ELR (cell line): Measurements from ENCODE around the gene MAPK8IP2.

ENCODE experiments used
- DNase-seq: peaks from one replicate; pipeline ENCODE4 v3.0.0-alpha.2; 2015; ENCODE audit warnings: low read depth

MAPK8IP2 gene

DNA sequence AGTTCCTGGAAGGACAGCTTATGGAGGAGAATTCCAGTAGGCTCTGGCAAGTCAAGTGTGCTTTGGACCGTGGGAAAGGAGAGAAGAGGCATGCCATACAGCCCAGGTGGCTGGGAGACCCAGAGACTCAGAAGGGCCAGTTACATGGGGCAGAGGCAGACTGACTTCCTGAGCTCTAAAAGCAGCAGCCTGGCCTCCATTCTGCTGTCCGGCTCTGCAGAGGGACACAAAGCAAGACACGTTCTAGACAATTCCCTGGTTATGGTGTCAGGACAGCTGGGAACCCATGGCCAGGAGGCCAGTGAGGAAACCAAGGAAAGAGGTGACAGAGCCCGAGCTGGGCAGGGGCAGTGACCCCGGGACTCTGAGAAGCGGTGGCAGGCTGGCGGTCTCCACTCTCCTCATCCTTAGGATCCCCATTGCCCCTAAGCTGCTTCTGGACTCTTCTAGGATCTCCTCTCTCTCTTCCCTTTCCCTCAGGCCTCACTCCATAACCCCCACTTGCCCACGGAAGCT lies 25.1 kb upstream of the MAPK8IP2 start:
- no peak for DNase-seq

DNA sequence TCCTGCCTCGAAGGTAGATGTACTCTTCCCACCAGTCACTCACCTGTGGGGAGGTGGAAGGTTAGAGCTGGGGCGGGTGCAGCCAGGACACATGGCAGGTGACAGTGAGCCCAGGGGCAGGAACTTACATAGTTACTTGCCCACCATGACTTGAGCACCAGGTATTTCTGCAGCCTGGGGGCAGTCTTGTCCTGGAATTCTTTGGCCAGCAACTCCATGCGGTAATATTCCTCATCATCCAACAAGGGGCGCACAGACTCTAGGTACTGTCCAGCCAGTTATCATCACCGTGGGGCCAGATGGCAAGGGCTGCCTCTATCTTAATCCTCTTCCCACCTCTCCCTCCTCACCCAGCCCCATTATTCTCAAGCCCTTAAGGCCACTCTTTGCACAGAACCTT lies 24.5 kb upstream of the MAPK8IP2 start:
- peak; percentile 75 for DNase-seq

DNA sequence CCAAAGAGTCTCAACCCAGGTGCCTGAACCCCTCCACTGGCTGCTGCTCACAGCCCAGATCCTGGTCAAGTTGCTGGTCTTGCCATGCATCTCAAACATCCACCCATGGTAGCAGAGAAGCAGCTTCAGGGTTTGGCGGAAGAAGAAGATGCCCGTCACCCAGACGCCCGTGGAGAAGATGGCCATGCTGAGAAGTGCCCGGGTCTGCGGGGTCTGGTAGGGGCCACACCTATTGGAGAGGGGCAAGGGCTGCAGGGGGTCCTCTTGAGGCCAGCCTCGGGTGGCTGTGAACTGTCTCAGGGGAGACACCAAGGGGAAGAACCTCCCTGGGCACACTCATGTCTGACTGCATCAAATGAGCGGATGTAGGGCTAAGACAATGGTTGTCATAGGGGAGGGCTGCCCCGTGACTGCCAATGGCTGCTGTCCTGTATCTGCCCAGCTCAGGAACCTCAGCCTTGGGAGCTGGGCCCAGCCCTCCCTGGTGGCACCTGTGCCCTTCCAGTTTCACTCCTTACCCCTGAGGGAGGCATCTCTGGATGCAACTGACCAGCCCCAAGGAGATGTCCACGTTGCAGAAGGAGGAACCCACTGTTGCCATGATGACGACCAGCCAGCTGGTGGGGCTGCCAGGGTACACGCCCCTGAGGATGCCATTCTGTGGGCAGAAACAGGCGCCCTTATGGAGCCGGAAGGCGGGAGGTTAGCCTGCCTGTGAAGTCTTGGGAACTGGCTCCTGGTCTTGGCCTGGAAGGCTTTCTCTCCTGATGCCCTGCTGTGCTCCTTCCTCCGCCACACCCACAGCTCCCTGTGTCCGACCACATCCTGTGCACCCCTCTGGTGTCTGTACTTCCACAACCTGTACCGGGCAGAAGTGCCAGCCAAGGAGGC lies 23.5 kb upstream of the MAPK8IP2 start:
- no peak for DNase-seq

DNA sequence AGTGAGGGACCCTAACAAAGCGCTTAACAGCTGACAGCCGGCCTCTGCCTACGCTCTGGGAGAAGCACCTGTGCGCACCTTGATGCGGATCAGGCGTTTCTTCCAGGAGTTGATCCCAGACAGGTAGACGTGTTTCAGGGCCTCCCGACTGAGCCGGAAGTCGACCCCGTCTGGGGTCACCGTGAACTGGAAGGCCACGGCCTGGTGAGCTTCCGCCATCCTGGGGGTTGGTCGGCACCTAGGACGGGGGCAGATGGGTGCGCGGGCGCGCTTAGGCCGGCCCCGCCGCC lies 23.0 kb upstream of the MAPK8IP2 start:
- no peak for DNase-seq

DNA sequence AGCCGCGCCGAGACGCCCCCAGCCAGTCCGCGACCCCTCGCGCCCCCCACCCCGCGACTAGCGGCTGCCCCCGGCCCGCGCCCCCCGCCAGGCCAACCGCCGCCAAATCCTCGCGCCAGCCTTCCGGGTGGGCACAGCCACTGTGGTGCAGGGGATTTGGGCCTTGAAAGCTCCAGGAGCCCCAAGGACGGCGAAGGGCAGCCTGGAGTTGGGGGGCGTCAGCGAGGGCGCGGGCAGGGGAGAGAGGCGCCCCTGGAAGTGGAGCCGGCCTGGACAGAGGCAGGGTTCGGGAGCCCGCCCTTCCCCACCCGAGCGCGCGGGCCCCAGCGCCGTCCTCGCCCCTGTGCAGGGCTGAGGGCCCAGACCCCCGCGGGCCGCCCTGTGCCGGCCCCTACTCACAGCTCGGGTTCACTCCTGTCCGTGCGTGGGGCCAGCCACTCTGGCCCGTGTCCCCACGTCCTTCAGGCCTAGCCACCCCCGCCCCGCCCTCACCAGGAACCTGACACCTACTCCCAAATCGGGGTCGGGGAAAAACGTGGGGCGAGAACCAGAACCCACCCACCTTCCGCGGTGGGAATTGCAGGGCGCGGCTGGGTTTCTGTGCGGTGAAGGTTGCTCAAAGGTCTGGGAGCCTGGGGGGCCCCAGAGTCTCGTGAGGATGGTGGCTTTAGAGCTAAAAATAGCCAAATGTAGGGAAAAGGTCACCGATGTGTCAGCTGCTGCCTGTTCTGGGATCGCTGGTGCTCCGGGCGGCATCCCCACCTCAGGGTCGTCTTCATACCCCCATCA lies 22.4 kb upstream of the MAPK8IP2 start, which contains the start of gene CPT1B:
TSS of gene CPT1B (minus strand) at position 441 of the 789 bp plus-strand sequence. CDS start 512 bp downstream, outside the sequence.
- DNase-seq, result no peak

DNA sequence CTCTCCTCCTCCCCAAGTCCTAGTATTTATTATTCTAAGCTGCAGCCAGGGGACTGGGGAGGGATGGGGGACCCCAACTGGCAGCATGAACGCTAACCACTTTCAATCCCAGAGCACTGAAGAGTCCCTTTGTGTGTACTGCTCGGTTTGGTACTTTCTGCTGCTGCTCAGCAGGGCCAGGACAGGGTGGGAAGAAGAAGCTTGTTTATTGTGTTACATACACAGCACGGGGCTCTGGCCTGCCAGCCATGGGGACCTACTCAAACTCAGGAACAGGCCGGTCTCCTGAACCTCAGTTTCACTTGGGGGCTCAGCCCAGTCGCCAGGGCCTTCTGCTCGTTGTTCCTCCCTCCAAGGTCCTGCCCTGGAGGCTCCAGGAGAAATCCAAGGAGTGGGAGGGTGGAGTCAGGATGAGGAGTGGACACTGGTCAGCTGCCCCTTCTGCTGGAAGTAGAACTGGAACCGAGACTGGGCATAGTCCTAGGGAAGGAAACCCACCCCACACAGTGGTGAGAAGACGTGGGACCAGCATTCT lies 21.8 kb upstream of the MAPK8IP2 start:
- DNase-seq, result no peak

DNA sequence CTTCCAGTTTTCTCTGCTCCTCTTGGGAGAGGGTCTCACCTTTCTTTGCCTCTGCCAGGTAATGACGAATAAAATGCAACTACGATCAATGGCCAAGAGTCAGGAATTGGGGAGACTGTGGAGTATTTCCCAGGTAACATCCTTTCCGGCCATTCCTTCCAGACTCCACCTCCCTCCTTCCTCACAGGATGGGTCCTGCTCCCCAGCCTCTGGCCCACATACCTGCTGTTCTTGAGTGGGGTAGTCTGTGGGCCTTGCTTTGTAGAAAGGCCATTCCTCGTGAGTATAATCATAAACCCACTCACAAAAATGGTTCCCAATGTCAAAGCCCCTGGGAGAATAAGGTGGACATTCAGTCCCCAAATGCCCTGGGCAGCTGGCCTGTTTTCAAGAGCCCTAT lies 20.8 kb upstream of the MAPK8IP2 start:
- DNase-seq, result no peak

DNA sequence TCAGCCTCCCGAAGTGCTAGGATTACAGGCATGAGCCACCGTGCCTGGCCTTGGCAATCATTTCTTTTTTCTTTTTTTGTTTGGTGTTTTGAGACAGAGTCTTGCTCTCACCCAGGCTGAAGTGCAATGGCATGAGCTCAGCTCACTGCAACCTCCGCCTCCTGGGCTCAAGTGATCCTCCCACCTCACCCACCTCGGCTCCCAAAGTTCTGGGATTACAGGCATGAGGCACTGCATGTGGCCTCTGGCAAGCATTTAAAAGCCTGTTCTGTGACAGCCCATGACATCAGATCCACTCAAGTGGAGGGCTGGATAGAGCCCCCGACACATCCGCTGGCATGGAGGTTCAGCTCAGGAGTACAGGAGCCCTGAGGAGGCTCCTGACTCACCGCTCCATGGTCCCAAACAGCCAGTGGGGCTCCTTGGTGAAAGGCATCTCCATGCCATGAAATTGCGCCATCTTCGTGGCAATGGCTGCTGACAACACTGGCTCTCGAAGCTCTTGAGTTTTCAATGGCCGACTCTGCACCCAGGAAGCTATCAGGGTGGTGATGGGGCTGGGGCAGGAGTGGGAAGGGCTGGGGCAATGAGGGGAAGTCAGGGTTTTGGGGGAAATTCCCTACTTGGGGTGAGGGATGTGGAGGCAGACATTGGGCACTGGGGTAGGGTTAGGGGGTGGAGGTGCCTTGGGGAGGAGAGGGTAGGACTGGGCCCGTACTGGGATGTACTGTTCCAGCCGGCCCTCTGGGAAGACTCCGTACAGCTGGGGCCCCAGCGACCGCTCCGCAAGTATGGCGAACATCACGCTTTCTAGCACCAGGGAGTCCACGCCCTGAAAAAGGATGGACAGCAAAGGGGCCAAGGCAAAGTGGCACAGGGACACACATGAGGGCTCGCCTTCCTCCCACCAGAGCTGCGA lies 19.3 kb upstream of the MAPK8IP2 start:
- no peak for DNase-seq

DNA sequence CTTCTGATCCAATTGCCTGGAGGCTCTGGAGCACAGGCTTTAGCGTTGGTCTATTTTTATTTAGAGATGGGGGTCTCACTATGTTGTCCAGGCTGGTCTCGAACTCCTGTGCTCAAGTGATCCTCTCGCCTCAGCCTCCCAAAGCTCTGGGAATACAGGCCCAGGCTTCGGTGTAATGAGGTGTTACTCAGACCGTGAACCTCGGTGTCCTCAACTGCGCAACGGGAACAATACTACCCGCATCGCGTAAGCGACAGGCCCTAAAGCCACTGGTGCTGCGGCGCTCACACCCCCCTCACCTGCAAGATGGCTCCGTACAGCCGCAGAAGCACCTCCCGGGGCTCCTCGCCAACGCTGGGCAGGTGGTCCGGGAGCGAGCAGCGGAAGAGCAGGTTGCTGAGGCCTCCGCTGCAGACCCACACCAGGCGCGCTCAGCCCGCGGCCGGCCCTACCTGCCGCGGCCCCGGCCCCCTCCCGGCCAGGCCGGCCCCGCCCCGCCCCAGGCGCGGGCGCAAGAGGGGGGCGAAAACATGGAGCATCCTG lies 18.6 kb upstream of the MAPK8IP2 start:
- DNase-seq, result peak; percentile 29

DNA sequence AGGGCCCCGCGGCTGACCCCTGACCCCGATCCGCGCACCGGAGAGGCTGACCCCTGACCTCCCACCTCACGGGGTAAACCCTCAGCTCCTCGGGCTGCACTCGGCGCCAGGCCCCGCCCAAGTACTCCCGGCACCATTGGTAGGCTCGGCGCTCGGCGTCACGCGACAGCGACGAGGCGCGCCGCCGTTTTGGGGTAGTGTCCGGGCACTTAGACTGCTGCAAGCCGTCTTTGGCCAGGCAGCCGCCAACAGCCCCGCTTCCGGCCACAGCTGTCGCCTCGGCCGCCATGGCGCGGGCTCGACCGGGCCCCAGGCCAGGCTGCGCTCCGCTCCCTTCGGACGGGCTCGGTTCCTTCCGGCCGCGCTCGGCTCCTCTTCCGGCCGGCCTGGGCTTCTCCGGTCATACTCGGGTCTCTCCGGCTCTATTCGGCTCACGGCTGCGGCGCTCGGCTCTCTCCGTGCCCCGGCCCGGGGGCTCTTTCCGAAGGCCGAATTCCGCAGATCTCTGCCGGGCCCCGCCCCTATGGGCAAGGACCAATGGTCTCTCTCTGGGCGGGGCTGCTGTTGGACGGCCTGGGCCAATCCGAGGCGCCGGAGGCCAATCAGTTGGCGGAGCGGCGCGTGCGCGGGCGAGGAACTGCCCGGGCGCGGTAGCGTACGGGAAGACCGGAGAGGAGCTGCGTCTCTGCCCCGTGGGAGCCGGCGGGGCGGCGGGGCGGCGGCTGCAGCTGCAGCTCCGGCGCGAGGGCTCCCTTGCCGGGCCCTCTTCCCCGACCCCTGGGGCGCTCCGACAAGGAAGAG lies 17.9 kb upstream of the MAPK8IP2 start, which contains the start of gene CHKB:
TSS of gene CHKB (minus strand) at position 357 of the 801 bp plus-strand sequence. CDS start at position 289, 68 bp downstream.
- DNase-seq, result peak; percentile 99

DNA sequence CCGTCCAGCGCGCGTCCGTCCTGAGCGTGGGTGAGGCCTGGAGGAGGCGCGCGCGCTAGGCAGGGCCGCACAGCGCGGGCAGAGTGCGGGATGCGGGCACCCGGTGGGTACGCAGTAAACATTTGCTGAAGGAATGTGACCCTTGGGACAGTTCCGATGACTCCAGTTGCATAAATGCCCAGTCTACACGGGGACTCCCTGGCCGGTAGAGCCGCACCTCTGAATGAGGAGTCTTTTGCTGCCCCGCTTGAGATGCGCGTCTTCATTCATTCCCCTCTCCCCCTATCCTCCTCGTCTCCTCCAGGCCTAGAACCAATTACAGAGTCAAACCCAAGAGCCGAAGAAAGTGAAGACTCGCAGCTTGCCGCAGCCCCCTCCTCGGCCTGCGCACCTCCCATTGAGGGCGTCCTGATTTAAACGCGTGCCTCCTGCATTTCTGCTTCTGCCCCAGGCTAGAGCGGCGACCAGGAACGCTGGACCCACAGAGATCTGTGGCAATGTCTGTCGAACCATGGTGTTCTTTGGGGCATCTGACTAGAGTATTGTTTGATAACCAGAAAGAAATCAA lies 17.2 kb upstream of the MAPK8IP2 start:
- no peak for DNase-seq

DNA sequence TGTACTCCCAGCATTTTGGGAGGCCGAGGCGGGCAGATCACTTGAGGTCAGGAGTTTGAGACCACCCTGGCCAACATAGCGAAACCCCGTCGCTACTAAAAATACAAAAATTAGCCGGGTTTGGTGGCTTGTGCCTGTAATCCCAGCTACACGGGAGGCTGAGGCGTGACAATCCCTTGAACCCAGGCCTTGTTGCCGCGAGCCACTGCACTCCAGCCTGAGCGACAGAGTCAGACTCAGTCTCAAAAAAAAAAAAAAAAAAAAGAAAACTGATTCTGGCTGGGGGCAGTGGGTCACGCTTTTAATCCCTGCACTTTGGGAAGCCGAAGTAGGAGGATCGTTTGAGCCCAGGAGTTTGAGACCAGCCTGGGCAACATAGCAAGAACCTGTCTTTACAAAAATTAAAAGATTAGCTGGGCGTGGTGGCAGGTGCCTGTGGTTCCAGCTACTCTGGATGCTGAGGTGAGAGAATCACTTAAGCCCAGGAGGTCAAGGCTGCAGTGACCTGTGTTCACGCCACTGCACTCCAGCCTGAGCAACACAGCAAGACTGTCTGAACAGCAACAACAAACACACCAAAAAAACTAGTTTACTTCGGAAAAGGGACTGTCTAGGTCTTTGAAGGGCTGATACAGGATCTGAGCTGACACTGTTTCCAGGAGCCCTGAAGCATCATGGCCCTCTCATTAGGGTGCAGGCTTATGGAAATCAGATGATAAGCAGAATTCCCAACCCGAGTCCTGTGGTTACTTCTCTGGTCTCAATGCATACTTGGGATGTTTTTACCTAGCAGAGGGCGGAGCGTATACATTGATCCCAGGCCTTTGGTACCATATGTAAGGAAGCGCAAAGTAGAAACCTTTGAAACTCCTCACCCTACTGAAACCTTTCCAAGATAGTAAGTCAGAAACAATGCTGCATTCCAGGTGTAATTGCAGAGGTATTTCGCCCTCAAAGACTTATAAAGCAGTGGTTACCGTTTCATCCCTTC lies 16.2 kb upstream of the MAPK8IP2 start:
- DNase-seq, result no peak

DNA sequence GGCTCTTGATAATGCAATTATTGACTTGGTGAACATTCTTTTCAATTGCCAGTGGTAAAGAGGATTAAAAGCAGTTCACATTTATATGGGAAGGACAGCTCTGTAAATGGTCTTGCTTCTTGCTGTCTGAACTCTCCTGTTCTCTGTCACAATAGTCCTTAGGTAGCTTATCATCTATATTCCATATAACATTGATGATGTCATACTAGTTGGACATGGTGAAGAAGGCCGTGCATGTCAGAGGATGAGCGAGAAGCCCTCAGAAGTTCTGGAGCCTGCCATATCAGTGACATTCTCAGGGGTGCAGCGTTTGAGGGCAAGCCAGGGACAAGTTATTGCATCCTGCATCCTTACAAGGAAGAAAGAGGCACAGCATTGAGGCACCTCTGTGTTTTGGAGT lies 15.4 kb upstream of the MAPK8IP2 start:
- no peak for DNase-seq

DNA sequence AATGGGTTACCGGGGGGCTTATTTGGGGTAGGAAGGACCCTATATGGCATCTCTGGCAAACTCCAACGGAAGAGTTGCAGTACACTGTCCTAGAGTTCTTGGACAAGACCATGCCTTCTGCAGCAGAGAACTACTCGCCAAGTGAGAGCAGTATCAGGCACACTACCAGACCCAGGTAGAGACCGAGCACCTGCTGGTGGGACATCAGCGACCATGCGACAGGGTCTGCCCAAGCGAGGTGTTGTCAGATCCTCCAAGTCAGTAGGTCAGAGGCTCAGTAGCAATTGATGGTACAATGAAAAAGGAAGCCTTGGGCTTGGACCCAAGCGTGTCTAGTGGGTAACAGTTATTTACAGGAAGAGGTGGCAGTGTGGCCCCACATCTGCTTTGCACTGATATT lies 14.8 kb upstream of the MAPK8IP2 start:
- no peak for DNase-seq

DNA sequence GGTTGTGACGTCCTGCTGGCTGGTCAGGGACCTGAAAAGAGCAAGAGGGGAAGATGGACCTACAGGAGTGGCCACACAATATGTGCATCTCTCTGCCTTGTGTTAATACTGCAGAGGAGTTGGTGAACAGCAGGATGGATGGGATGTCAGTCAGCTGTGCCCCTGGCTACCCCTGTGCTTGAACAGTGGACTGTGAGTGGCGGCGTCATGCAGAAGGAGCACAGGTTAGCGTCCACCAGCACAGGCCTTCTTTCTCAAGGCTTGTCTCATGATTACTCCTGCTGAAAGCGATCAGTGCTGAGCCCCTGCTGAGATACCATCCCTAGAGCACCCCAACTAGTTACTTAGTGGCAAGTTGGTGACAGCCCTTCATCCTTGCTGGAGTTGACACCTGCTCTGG lies 14.2 kb upstream of the MAPK8IP2 start:
- DNase-seq, result no peak

DNA sequence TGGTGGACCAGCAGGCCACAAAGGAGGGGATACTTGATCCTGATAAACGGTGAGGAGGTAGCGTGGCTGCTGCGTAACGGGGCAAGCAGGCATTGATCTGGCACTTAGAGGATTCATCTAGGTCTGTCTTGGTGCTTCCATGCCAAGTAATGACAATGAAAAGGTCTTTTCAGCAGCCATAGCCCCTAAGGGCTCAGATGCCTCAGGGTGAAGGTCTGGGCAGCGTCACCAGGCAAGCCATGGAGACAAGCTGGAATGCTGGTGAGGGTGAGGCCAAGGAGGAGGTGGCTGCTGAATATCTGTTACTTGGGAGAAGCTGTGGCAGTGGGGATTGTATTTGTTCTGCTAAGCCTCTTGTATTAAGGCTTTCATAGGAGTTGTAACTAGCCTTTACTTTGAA lies 13.2 kb upstream of the MAPK8IP2 start:
- DNase-seq, result no peak

DNA sequence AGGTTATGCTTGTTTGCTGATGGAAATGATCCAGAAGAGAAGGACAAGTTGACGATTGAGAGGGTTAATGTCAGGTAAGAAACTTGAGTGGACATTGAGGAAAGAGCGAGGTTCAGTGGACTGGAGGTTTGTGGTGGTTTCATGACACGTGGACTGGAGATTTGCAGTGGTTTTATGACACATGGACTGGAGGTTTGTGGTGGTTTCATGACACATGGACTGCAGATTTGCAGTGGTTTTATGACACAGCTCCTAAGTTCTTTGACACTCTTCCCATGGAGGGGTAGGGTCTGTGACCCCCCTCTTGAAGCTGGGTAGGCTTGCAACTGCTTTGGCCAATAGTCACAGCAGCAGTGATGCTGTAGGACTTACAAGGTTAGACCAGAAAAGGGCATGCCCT lies 5.4 kb upstream of the MAPK8IP2 start:
- no peak for DNase-seq

DNA sequence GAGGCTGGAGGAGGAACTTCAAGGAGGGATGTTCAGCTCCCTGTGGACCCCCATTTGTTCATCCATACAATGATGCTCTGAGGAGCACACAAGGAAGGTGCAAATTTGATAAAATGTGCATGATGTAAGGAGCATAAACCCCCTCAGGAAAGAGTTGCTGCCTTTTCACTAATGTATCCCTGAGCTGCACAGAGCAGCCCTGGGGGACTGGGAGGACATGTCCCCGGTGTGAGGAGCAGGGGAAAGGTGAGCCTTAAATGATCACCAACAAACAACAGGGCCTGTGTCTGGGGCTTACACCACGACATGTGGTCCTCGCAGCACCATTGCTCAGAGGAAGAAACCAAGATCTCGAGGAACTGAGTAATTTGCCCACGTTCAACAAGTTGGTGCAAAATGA lies 3.5 kb upstream of the MAPK8IP2 start:
- no peak for DNase-seq
